Gastroesophageal sphincter (tissue), 3 donors: ENCODE measurements around the gene PADI4.

Experiments
- CTCF ChIP-seq, 4 experiments: fragments of 200-600 bp in 2 of 4; fragments of 450-650 bp in 2 of 4; sonication (generic) in 1 of 4; IDR thresholded peaks; one replicate each; pipeline ENCODE4 v1.5.1; 2017 to 2019; ENCODE audit warnings: antibody characterized with exemption in 4 of 4, mild to moderate bottlenecking in 2 of 4, moderate library complexity in 2 of 4
- EP300 ChIP-seq: sonication (generic); formaldehyde crosslinking; IDR thresholded peaks from one replicate; pipeline ENCODE4 v1.6.1; 2017; ENCODE audit warnings: antibody characterized with exemption, mild to moderate bottlenecking
- POLR2A ChIP-seq, 2 donors: fragments of 450-650 bp; IDR thresholded peaks; one replicate each; pipeline ENCODE4 v1.6.1; 2017; ENCODE audit warnings: antibody characterized with exemption in 2 of 2, mild to moderate bottlenecking in 2 of 2, moderate library complexity in 1 of 2
- POLR2AphosphoS5 ChIP-seq: sonication (generic); formaldehyde crosslinking; IDR thresholded peaks from one replicate; pipeline ENCODE4 v1.6.1; 2017; ENCODE audit warnings: antibody characterized with exemption

GRCh38 chr1:17304826-17305175 lies 3.2 kb upstream of the PADI4 start:
- TF ChIP-seq POLR2A (IDR thresholded peaks at IDR 0.05) (no peak), CTCF (IDR thresholded peaks at IDR 0.05) (no peak), EP300 (no peak), POLR2AphosphoS5 (no peak)
